Stimulated activated naive B cell treated with anti-CD40 and anti-IgM and Interleukin-4, amounts not matched to agents 10 μg/mL and 1 μg/mL and 100 μg/mL, for 72 hours (primary cell): Measurements from ENCODE around the gene OSMR.

Experiments
- ATAC-seq, 2 donors: fragments of 150-1000 bp; cut with Tn5 transposase; replicated peaks; 2 replicates each; pipeline ENCODE4 v1.10.0; 2021; ENCODE audit warnings: moderate library complexity in 1 of 2
- DNase-seq: peaks from one replicate; pipeline ENCODE4 v3.0.0; 2021
- H3K27ac Mint-ChIP-seq: one replicate; pipeline ENCODE4 v1.8.0; 2022; ENCODE audit warnings: mild to moderate bottlenecking, mixed read lengths
- H3K27me3 Mint-ChIP-seq, 2 donors: one replicate each; pipeline ENCODE4 v1.8.0; 2022; ENCODE audit warnings: mixed read lengths in 2 of 2
- H3K36me3 Mint-ChIP-seq, 2 donors: one replicate each; pipeline ENCODE4 v1.8.0; 2022; ENCODE audit warnings: mixed read lengths in 2 of 2, mild to moderate bottlenecking in 1 of 2
- H3K4me1 Mint-ChIP-seq, 2 donors: one replicate each; pipeline ENCODE4 v1.8.0; 2022; ENCODE audit warnings: mixed read lengths in 2 of 2, mild to moderate bottlenecking in 1 of 2
- H3K4me3 Mint-ChIP-seq, 2 donors: one replicate each; pipeline ENCODE4 v1.8.0; 2022; ENCODE audit warnings: mild to moderate bottlenecking in 2 of 2, mixed read lengths in 2 of 2, moderate library complexity in 1 of 2
- H3K9me3 Mint-ChIP-seq, 2 donors: one replicate each; pipeline ENCODE4 v1.8.0; 2022; ENCODE audit warnings: mixed read lengths in 2 of 2, mild to moderate bottlenecking in 1 of 2

The OSMR gene

DNA sequence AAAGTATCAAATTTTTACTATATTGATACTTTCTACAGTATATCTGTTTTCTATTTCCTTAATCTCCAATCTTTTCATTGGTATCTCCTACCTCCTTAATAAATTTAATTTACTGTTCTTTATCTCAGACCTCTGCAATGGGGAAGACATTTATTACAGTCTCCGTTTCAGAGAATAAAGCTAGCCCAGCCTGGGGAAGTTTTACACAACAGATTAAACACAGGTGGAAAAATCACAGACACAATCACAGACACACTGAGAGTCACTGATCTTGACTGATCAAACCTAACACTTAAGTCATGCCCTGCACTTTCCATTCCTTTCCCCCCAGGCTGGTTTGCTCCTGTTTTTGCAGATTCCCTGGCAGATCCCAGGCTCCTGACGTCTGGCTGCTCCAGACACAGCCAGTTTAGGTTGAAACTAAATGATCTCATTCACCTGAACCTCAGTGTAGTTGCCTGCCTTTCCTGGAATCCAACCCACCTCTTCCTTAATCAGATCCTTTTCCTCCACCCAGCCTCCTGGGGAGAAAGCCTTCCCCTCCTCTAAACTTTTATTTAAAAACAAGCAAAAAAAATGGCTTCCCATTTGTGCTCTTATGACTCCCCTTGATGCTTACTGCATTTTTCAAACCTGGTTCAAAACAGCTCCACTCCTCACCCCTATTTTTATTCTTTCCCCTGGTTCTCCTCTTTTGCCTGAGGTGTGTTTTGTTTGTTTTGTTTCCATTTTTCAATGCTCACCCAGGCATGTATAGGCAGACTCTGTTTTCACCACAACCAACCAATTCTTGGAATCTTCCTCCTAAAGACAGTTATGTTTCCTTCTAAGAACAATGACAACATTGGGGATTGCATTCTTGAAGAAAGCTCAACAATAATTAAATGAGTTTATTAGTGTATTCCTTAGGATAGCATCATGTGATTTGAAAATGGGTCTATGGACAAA is 29.5 kb upstream of the OSMR start:
- no peak overlapping the region for H3K4me3 Mint-ChIP-seq
- DNase-seq, result no peak

DNA sequence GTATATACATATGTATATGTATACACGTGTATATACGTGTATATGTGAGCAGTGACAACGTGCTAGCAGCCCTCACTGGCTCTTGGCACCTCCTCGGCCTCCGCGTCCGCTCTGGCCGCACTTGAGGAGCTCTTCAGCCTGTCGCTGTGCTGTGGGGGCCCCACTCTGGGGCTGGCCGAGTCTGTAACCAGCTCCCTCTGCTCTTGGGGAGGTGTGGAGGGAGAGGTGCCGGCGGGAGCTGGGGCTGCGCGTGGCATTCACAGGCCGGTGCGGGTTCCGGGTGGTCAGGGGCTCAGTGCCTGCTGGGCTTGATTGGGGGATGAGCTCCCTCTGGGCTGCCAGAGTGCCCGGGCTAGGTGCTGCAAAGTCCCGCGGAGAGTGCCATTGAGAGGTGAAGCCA is 24.1 kb upstream of the OSMR start:
- H3K9me3 Mint-ChIP-seq, result peaks cover 5% of the 10 kb centered on the region in 2 donors
- no peak overlapping the region for H3K27ac Mint-ChIP-seq
- DNase-seq (no peak), ATAC-seq (no peak)
- H3K4me3 Mint-ChIP-seq, result no peak overlapping the region
- H3K4me1 Mint-ChIP-seq, result no peaks in the 10 kb centered on the region
- peaks cover 2 to 14% of the 10 kb centered on the region in 2 donors for H3K27me3 Mint-ChIP-seq
- no peaks in the 10 kb centered on the region for H3K36me3 Mint-ChIP-seq

More for the DNA sequence above, 29.5 kb upstream of the OSMR start:
- H3K27me3 Mint-ChIP-seq, result peaks cover 9 to 49% of the 10 kb centered on the region in 2 donors
- no peak for ATAC-seq
- no peaks in the 10 kb centered on the region for H3K36me3 Mint-ChIP-seq
- no peaks in the 10 kb centered on the region for H3K4me1 Mint-ChIP-seq
- H3K9me3 Mint-ChIP-seq, result peaks cover 0 to 5% of the 10 kb centered on the region in 2 donors
- no peak overlapping the region for H3K27ac Mint-ChIP-seq

DNA sequence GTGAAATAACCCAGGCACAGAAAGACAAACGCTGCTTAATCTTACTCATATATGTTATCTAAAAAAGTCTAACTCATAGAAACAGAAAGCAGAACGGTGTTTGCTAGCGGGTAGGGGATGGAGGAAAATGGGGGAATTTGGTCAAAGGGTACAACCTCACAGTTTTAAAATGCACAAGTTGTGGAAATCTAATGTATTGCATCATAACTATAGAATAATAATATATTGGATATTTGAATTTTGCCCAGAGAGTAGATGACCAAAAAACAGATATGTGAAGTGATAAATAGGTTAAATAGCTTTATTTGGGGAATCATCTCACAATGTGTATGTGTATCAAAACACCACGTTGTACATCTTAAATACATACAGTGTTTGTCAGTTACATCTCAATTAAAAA is 22.3 kb upstream of the OSMR start:
- Mint-ChIP-seq H3K27me3 (peaks cover 3 to 5% of the 10 kb centered on the region in 2 donors), H3K4me3 (no peak overlapping the region), H3K27ac (no peak overlapping the region), H3K9me3 (peaks cover 5% of the 10 kb centered on the region in 2 donors), H3K36me3 (no peaks in the 10 kb centered on the region), H3K4me1 (no peaks in the 10 kb centered on the region)
- DNase-seq (no peak), ATAC-seq (no peak)

DNA sequence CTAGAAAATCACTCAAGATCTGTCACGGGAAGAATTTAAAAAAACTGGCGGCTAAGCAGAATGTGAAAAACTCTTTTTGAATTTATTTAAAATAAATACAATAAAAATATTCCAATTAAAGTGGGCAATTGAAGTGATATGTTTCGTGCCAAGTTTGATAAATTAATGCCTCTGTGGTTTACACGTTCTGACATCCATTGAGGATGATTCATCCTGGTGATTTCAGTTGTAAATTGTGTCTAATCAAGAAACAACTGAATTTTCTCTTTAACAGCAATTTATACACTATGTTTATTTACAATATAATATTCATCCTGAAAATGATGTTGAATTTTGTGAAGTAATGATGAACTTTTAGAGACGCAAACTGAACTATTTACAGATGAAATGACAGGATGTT is 21.0 kb upstream of the OSMR start:
- Mint-ChIP-seq H3K4me1 (no peaks in the 10 kb centered on the region), H3K9me3 (peaks cover 0 to 5% of the 10 kb centered on the region in 2 donors)
- no peak for DNase-seq

DNA sequence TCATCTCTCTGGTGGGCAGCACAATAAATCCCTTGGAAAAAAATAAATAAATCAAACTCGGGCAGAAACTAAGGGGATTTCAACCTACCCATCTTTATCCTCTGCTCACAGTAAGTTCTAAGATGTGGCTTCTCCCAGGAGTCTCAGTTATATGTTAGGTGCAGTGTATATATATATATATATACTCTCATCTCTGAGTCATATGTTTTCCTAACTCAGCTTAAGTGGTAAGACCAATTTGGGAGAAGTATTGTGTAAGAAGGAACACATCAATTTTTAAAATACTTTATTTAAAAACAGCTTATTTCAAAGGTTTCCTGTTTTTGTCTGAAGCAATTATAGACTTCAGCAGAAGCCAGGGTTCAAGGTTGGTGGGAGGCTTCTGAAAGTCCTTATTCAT is 20.3 kb upstream of the OSMR start:
- Mint-ChIP-seq H3K9me3 (peaks cover 0 to 5% of the 10 kb centered on the region in 2 donors), H3K27ac (no peak overlapping the region), H3K4me1 (no peaks in the 10 kb centered on the region), H3K27me3 (peaks cover 3 to 11% of the 10 kb centered on the region in 2 donors), H3K4me3 (no peak overlapping the region), H3K36me3 (no peaks in the 10 kb centered on the region)
- ATAC-seq (no peak), DNase-seq (no peak)

More for the DNA sequence above, 21.0 kb upstream of the OSMR start:
- ATAC-seq, result no peak
- no peak overlapping the region for H3K4me3 Mint-ChIP-seq
- no peaks in the 10 kb centered on the region for H3K36me3 Mint-ChIP-seq
- no peak overlapping the region for H3K27ac Mint-ChIP-seq
- H3K27me3 Mint-ChIP-seq, result peaks cover 3 to 8% of the 10 kb centered on the region in 2 donors

DNA sequence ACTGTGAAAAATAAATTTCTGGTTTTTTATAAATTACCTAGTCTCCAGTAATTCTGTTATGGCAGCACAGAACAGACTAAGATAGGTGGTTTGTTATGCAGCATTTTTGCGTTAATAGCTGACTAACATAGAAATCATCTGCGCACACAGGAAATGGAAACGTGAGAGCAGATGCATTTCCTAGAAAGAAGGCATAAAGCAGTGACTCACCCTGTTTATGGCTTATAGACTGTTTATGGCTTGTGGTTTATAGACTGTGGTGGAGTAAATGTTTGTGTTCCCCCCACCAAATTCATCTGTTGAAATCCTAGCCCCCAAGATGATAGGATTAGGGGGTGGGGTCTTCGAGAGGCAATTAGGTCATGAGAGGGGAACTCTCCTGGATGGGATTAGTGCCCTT is 18.3 kb upstream of the OSMR start:
- no peaks in the 10 kb centered on the region for H3K4me1 Mint-ChIP-seq
- no peak for DNase-seq
- no peak for ATAC-seq
- H3K36me3 Mint-ChIP-seq, result no peaks in the 10 kb centered on the region
- H3K27ac Mint-ChIP-seq, result no peak overlapping the region
- peaks cover 3 to 20% of the 10 kb centered on the region in 2 donors for H3K27me3 Mint-ChIP-seq
- no peak overlapping the region for H3K4me3 Mint-ChIP-seq
- peaks cover 0 to 2% of the 10 kb centered on the region in 2 donors for H3K9me3 Mint-ChIP-seq

DNA sequence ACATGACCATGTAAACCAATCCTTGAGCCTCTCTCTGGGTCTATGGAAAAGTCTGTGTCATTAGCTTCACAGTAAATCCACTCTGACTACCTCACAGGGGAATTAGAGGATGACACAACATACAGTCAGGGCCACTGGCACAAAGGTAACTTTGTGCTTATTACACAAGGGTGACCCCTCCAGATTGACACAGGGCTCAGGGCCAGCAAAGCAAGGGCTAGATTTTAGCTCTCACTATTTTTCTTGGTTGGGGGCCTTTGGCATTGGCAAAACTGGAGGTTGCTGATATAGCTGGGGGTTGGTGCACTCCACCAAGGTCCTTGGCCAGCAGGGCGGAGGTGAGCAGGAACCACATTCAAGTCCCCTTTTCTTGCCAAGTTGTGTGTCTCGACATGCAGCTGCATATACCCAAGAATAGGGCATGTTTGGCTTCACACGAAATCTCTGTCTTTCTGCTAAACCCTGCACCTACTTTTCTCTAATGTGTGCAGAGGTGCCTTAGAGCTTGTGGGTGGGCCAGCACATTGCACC is 15.2 kb upstream of the OSMR start:
- no peaks in the 10 kb centered on the region for H3K36me3 Mint-ChIP-seq
- H3K4me1 Mint-ChIP-seq, result no peaks in the 10 kb centered on the region
- no peak overlapping the region for H3K4me3 Mint-ChIP-seq
- ATAC-seq (no peak), DNase-seq (no peak)
- H3K27ac Mint-ChIP-seq, result no peak overlapping the region
- peaks cover 3 to 25% of the 10 kb centered on the region in 2 donors for H3K27me3 Mint-ChIP-seq
- no peaks in the 10 kb centered on the region for H3K9me3 Mint-ChIP-seq

DNA sequence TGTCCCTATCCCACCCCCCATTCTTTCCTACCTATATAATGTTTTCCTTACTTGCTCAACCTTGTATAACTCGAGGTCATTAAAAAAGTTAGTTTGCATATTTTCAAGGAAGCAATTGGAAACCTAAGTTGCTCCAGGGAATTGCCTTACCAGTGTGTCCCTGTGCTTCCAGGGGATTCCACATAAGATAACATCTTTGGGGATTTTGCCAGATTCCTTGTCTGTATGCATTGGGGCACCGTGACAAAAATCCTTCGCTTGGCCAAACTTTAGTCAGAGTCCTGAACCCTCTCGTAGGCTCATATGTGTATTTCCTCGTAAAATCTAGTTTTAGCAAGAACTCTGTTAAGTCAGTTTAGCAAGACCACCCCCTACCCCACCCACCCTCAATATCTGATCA is 14.7 kb upstream of the OSMR start:
- no peak for DNase-seq
- Mint-ChIP-seq H3K36me3 (no peaks in the 10 kb centered on the region), H3K4me1 (no peaks in the 10 kb centered on the region), H3K4me3 (no peak overlapping the region), H3K27me3 (peaks cover 3 to 30% of the 10 kb centered on the region in 2 donors), H3K9me3 (no peaks in the 10 kb centered on the region), H3K27ac (no peak overlapping the region)
- ATAC-seq, result no peak

DNA sequence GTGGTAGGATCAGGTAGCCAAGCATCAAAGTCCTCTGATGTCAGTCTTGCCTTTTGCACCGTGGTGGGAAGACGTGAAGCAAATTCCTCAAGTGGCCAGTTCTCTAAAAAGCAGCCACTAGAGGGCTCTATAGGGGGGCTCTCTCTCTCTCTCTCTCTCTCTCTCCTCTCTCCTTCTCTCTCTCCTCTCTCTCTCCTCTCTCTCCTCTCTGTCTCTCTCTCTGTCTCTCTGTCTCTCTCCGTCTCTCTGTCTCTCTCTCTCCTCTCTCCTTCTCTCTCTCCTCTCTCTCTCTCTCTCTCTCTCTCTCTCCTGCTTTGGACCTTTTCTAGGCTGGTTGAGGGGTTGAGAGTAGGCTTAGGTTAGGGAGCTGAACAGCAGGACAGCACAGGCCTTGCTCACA is 13.9 kb upstream of the OSMR start:
- no peaks in the 10 kb centered on the region for H3K36me3 Mint-ChIP-seq
- ATAC-seq (no peak), DNase-seq (no peak)
- H3K27me3 Mint-ChIP-seq, result peaks cover under 1 to 29% of the 10 kb centered on the region in 2 donors
- no peak overlapping the region for H3K27ac Mint-ChIP-seq
- no peaks in the 10 kb centered on the region for H3K4me1 Mint-ChIP-seq
- no peaks in the 10 kb centered on the region for H3K9me3 Mint-ChIP-seq
- no peak overlapping the region for H3K4me3 Mint-ChIP-seq

DNA sequence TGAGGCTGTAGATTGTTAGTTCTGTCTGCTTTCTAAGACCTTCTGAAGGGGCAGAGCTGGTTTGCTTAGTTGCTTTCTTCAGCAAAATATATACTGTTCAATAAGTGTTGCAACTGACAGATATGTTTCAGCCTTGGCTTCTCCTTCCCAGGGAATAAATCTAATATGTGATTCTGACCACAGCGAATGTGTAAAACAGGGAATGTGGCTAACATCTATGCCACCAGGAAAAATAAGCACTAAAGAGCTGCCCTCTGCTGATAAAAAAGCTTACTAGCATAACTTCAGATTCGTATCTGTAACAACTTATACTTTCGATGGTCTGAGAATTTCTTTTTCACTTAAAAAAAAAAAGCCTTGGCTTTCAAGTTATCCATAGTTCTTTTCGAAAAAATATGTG is 13.0 kb upstream of the OSMR start:
- Mint-ChIP-seq H3K27ac (no peak overlapping the region), H3K36me3 (no peaks in the 10 kb centered on the region), H3K27me3 (peaks cover 0 to 27% of the 10 kb centered on the region in 2 donors), H3K4me3 (no peak overlapping the region), H3K4me1 (no peaks in the 10 kb centered on the region), H3K9me3 (no peaks in the 10 kb centered on the region)
- ATAC-seq (no peak), DNase-seq (no peak)

DNA sequence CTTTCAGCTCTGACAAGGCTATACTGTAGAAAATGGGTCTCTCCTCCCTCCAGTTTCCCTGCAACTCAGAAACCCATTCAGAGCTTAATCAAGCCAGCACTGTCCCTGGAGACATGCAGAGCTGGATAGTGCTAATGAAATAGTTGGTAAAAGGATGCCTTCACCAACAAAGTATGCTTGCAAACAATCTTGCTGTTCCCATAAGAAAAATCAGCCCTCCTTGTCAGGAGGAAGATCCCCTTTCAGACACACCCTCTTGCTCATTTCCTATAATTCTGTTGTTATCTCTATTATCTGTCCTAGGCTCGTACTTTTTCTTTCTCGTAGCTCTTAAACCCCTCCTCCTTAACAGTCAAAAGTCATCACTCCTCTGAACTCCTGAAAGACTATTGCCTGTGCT is 9.9 kb upstream of the OSMR start:
- DNase-seq, result no peak
- H3K27ac Mint-ChIP-seq, result no peak overlapping the region
- H3K4me1 Mint-ChIP-seq, result no peaks in the 10 kb centered on the region
- peaks cover 0 to 1% of the 10 kb centered on the region in 2 donors for H3K9me3 Mint-ChIP-seq
- ATAC-seq, result no peak
- H3K4me3 Mint-ChIP-seq, result no peak overlapping the region
- peaks cover 11 to 31% of the 10 kb centered on the region in 2 donors for H3K27me3 Mint-ChIP-seq
- no peaks in the 10 kb centered on the region for H3K36me3 Mint-ChIP-seq

DNA sequence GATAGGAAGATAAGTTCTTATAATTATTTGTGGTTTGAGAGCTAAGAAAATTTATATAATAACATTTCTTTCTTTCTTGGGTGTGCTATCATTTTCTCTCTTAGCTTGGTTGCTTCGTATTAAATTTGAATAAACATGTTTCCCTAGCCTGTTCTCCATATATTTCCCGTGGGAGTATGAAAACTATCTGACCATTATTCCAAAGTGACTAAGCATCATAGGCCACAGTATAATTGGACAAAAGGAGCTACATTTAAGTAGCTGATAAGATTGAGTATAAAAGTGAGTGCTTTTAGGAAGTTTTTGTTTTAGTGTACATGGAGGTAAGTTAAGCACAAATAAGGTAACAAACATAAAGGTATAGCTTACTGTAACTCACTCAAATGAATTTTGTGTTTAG is 8.4 kb upstream of the OSMR start:
- Mint-ChIP-seq H3K4me3 (no peak overlapping the region), H3K27me3 (peaks cover 17 to 29% of the 10 kb centered on the region in 2 donors), H3K36me3 (no peaks in the 10 kb centered on the region), H3K9me3 (peaks cover 0 to 1% of the 10 kb centered on the region in 2 donors), H3K4me1 (no peaks in the 10 kb centered on the region), H3K27ac (no peak overlapping the region)
- DNase-seq (no peak), ATAC-seq (no peak)

DNA sequence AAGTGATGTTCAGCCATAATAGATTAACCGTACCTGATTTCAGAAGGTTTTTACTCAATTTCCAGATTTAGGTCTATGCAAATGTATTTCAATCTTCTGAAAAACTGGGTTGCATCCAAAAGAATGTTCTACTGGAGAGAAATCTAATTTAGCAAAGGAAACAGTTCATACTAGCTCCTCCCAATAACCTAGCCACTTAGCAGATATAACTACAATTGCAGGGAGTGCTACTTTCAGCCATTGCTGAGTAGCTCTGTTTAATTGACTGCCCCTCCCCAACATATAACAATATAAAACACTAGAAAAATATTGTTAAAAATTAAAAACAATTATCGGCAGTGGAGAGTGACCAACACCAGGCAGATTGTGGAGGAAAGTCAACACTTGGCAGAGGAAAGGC is 7.9 kb upstream of the OSMR start:
- ATAC-seq, result no peak
- Mint-ChIP-seq H3K4me1 (no peaks in the 10 kb centered on the region), H3K4me3 (no peak overlapping the region), H3K27ac (no peak overlapping the region), H3K9me3 (peaks cover 0 to 1% of the 10 kb centered on the region in 2 donors), H3K36me3 (no peaks in the 10 kb centered on the region), H3K27me3 (peaks cover 22 to 32% of the 10 kb centered on the region in 2 donors)
- no peak for DNase-seq

DNA sequence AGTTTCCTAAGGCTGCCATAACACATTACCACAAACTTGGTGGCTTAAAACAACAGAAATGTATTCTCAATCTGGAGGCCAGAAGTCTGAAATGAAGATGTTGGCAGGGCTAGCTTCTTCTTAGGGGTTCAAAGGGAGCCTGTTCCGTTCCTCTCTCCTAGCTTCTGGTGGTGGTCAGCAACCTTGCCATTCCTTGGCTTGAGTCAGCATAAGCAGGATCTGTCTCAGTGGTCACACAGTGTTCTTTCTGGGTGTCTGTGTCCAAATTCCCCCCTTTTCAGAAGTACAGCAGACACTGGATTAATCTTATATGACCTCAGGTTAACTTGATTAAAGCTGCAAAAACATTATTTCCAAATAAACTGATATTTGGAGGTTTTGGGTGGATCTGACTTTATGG is 2.1 kb upstream of the OSMR start:
- Mint-ChIP-seq H3K4me1 (peaks cover 4 to 18% of the 10 kb centered on the region in 2 donors), H3K4me3 (no peak overlapping the region)

More for the DNA sequence above, 2.1 kb upstream of the OSMR start:
- DNase-seq (no peak), ATAC-seq (no peak)
- Mint-ChIP-seq H3K27ac (no peak overlapping the region), H3K27me3 (peaks cover 53 to 59% of the 10 kb centered on the region in 2 donors), H3K9me3 (peaks cover 0 to 1% of the 10 kb centered on the region in 2 donors), H3K36me3 (peaks cover 0 to 4% of the 10 kb centered on the region in 2 donors)
